Measurements from ENCODE around the gene MYH6.
"Not testable (repeated sequence)": the region's sequence is repeated elsewhere in the genome, so short reads cannot be mapped to it uniquely, and the experiment has no call there.

MYH6 gene

DNA sequence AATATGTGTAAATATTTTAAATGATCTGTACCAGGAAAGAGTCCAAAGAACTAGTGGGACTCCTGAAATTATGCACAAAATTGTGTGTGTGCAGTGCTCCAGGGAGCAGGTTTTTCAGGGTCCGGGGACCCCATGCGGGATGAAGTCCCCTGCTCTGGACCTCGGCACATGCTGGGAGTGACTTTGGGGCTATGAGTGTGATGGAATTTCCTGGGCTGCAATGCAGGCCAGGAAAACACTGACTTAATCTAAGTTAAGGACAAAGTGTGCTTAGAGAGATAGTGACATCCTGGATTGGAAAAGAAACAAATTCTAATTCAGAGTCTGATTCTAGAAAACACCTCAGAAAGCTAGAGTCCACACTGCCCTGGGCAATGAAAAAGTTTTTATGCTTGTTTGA, 6.2 kb upstream of the MYH6 start:
- DNase-seq (ENCODE audit: low read depth): no peak

GRCh38 chr14:23413681-23414080, 5.6 kb upstream of the MYH6 start:
- DNase-seq (ENCODE audit: low read depth): no peak

DNA sequence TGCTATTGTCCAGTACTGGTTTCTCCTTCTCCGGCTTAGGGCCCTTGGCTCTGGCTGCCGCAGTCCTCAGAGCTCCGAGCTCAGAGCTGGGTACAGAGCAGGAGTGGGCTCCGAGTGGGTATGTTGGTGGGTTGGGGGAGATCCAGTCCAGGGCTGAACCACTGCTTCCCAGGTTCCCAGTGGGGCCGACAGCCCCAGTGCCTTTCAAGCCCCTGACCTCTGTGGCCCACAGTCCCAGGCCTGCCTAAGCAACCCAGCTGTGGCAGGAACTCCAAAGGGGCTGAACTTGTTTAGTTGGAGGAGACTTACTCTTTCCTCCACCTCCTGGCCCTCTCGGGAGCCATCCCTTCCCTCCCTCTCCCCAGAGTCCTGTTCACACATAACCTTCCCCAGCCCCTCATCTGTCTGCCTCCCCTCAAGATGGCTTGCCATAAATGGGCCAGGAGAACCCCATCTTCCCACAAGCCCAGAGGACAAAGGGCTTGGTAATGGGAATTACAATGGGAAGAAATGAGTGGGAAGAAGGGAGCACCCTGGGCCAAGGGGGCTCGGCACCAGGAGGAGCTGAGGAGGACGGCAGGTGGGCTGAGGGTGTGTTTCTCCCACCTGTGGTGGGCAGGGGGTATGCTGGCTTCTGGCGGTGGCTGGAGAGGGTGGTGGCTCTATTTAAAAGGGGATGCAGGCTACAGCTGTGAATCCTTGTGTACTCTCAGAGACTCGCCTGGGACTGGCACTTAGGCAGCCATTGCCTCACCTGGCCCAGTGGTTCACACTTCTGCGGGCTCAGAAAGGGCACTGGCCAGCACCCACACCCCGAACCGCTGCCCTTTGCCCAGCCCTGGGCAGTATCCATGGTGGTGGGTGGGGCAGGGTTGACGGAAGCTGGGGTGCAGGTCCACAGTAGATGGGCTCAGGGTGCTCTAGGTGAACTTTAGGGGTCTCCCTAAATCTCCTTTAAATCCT, 3.8 kb upstream of the MYH6 start:
- no peak for DNase-seq (ENCODE audit: low read depth)

- no peak for DNase-seq (ENCODE audit: low read depth)
Measured at GRCh38 chr14:23409966-23410635, 2.0 kb upstream of the MYH6 start.

DNA sequence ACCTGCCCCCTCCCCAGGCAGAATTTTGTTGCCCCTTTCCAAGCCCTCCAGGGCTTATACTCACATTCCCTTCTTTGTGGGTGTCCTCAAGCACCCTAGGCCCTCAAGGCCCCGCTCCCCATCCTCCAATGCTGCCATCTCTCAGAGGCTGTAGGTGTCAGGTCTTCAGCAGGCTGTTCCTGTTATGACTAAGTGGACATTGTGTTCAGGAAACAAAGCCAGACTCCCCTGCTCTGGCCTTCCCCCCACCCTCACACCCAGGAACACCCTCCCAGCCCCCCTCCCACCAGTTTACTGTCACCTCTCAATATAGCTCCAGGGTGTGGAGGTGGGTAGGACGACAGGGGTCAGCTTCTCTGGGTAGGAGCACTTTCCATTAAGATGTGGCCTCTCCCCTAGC, 1.4 kb upstream of the MYH6 start:
- DNase-seq (ENCODE audit: low read depth): no peak

DNA sequence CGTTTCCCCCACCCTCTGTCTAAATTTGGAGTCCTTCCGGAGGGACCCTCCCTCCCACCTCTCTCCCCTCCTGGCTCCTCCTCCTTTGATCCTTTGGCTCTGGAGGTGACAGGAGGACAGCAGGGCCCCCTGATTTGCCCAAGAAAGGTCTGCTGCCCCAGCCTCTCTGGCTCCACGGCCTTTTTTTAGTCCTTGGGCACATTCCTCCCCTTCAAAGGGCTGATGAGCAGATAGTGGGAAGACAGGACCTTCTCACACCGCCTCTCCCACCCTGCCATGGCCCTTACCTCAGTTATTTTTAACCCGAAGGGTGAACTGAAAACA, 196 bp upstream of the MYH6 start:
- DNase-seq (ENCODE audit: low read depth): no peak

DNA sequence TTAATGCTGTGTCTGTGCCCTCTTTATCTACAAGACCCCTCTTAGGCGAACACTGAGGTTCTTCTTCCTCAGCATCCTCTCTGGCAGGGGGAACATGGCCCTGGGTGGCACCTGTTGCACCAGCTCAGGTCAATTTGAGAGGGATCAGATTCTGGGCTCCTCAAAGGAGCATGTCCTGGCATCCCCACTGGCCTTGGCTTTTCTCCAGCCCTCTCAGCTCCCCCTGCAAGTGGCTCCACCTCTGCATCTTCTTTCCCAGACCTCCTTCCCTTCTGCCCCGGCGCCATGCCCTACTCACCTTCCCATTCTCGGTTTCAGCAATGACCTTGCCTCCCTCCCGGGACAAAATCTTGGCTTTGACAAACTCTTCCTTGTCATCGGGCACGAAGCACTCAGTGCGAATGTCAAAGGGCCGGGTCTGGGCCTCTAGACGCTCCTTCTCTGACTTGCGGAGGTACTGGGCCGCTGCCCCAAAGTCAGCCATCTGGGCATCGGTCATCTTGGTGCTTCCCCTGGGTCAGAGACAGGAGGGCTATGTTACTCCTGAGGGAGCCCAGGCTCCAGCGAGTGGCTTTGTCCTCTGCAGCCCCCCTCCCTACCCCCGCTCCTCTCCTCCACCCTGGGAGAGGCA, 1.2 kb downstream of the MYH6 start:
- DNase-seq (ENCODE audit: low read depth): no peak

DNA sequence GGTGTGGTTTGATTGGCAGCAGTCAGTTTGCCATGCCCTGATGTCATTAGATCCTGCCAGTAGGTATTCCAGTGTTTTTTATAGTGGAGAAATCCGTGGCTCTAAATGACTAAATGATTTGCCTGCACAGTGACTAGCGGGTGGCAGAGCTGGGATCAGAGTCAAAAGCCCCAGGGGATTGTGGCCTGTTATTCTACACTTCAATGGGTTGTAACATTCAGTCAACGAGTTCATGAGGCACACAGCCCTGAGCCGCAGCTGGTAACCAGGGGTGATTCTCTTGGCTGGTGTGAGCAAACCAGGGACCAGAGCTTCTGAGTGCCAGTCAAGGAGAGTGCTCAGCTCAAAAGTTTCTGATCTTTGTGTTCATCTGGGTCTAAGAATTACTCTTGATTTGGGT, 1.8 kb downstream of the MYH6 start:
- DNase-seq (ENCODE audit: low read depth): no peak

- no peak for DNase-seq (ENCODE audit: low read depth)
Measured at GRCh38 chr14:23405516-23406025, 2.5 kb downstream of the MYH6 start.

DNA sequence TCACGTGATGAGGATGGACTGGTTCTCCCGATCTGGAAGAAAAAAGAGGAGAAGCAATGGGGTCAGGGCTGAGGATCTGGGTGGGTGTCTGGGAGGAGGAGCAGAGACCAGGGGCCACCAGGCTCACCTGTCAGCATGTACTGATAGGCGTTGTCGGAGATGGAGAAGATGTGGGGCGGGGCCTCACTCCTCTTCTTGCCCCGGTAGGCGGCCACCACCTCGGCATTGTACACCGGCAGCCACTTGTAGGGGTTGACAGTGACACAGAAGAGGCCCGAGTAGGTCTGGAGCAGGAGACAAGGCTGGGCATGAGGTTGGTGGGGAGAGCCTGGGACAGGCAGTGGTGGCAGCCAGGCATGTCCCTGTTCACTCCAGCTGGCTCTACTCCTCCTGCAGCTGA, 3.0 kb downstream of the MYH6 start:
- no peak for DNase-seq (ENCODE audit: low read depth)

DNA sequence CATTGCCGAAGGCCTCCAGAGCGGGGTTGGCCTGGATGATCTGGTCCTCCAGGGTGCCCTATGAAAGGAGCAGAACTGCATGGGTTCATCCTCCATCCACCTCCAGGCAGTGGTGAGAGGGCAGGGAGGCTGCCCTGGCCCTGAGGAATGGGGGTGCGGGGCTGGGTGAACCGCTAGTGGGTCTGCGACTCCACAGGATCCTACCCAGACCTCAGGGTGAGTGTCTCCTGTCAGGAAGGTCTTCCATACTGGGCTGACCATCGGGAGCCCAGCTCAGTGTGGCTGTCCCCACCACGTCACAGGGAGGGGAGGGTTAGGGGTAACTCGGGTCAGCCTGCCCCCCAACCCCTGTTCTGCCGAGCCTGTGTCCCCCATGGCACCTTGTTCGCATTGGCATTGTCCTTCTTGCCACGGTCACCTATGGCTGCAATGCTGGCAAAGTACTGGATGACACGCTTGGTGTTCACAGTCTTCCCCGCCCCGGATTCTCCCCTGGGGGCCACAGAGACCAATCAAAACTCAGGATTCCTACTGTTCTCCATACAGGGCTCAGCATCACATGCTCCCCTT, 3.7 kb downstream of the MYH6 start:
- no peak for DNase-seq (ENCODE audit: low read depth)

- no peak for DNase-seq (ENCODE audit: low read depth)
Measured at GRCh38 chr14:23403908-23404307, 4.2 kb downstream of the MYH6 start.

DNA sequence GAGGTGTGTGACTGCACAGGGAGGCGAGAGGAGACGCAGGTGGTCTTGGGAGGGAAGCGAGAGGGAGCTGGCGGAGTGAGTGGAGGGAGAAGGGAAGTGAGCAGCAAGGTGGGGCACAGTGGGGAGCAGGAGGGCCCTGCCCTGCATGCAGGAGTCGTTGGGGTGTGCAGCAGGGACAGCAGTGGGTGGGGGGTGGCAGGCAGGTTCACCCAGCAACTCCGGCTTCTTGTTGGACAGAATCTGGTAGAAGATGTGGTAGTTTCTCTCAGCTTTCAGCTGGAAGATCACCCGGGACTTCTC, 5.0 kb downstream of the MYH6 start:
- no peak for DNase-seq (ENCODE audit: low read depth)

- no peak for DNase-seq (ENCODE audit: low read depth)
Measured at GRCh38 chr14:23402296-23403138, 5.6 kb downstream of the MYH6 start.

DNA sequence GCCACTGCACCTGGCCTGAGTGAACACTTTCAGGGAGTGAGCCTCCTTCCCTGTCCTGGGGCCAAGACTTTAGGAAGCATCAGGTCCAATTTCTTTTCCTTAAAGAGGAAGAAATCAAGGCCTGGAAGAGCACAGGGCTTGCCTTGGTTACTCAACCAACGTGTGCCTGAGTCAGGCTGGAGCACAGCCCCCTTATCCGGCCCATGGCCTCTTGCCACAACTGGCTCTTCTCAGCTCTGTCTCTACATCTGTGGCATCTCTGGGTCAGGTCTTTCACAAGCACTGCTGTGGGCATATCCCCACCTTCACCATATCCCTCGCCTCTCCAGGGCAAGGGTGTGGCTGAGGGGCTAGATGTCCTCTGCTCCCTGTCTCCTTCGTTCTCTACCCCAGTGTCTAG, 6.8 kb downstream of the MYH6 start:
- no peak for DNase-seq (ENCODE audit: low read depth)

DNA sequence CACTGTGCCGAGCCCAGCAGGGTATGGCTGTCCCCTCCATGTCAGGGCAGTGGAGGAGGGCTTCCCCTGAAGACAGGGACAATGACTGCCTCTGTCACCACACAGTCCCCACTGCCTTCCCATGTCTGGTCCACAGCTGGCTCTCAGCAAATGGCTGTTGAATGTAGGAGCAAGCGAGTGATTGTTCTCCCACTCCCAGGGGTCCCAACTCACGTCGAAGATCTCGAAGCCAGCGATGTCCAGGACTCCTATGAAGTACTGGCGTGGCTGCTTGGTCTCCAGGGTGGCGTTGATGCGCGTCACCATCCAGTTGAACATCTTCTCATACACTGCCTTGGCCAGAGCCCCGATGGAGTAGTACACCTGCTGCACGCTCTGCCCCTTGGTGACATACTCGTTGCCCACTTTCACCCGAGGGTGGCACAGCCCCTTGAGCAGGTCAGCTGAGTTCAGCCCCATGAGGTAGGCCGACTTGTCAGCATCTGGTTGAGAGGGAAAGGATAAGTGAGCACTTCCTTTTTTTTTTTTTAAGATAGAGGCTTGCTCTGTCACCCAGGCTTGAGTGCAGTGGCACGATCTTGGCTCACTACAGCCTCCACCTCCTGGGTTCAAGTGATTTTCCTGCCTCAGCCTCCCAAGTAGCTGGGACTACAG, 7.5 kb downstream of the MYH6 start:
- not testable (repeated sequence) for DNase-seq (ENCODE audit: low read depth)

GRCh38 chr14:23399591-23399990, 8.5 kb downstream of the MYH6 start:
- DNase-seq (ENCODE audit: low read depth): no peak

- DNase-seq (ENCODE audit: low read depth): no peak
Measured at GRCh38 chr14:23399136-23399535, 8.9 kb downstream of the MYH6 start.

- DNase-seq (ENCODE audit: low read depth): no peak
Measured at GRCh38 chr14:23398348-23398747, 9.7 kb downstream of the MYH6 start.

- no peak for DNase-seq (ENCODE audit: low read depth)
Measured at GRCh38 chr14:23396781-23397407, 11.2 kb downstream of the MYH6 start.

DNA sequence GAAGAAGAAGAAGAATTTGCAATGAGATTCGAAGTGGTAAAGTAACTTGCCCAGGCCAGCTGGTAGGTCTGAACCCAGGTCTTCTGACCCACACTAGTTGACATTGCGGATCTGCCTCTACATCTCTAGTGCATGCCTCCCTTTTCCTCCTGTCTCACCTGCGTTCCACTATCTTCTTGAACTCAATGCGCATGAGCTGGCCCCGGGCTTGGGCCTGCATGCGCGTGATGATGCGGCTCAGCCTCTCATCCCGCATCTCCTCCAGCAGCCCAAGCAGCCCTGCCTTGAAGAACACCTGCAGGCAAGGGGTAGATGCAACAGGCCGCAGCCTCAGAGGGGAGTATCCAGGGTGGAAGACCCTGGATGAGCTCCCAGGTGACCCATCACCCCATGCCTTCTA, 11.9 kb downstream of the MYH6 start:
- no peak for DNase-seq (ENCODE audit: low read depth)

All from CMK (cell line).